SK-N-SH treated with all-trans-retinoic acid at 6 μM for 48 hours (cell line): ENCODE results near the gene EID2.

ENCODE experiments used
- ATAC-seq: fragments of 200-7000 bp; cut with Tn5 transposase; 3 replicates; pipeline ENCODE4 v1.9.1; 2020; ENCODE audit warnings: mild to moderate bottlenecking, moderate library complexity
- ARNTL ChIP-seq: fragments of 450-650 bp; formaldehyde crosslinking; IDR thresholded peaks from 2 replicates; pipeline ENCODE4 v1.5.0; 2020; ENCODE audit warnings: low read depth, mild to moderate bottlenecking, moderate library complexity, borderline replicate concordance
- BACH2 ChIP-seq: fragments of 250-450 bp; sonication (Bioruptor Pico); IDR thresholded peaks from 2 replicates; pipeline ENCODE4 v1.9.0; 2021; ENCODE audit warnings: mild to moderate bottlenecking, borderline replicate concordance
- CSDC2 ChIP-seq: fragments of 250-450 bp; sonication (Bioruptor Pico); IDR thresholded peaks from 2 replicates; pipeline ENCODE4 v1.5.0; 2020; ENCODE audit warnings: mild to moderate bottlenecking, moderate library complexity
- ESRRG ChIP-seq: fragments of 250-450 bp; sonication (Bioruptor Pico); IDR thresholded peaks from 2 replicates; pipeline ENCODE4 v1.6.1; 2021; ENCODE audit warnings: mild to moderate bottlenecking
- GLIS3 ChIP-seq: fragments of 250-450 bp; sonication (Bioruptor Pico); IDR thresholded peaks from 2 replicates; pipeline ENCODE4 v1.5.0; 2020; ENCODE audit warnings: mild to moderate bottlenecking, moderate library complexity
- ISL1 ChIP-seq: fragments of 250-450 bp; sonication (Bioruptor Pico); IDR thresholded peaks from 2 replicates; pipeline ENCODE4 v2.1.2; 2022; ENCODE audit warnings: mild to moderate bottlenecking, moderate library complexity
- OSR1 ChIP-seq: fragments of 250-450 bp; sonication (Bioruptor Pico); IDR thresholded peaks from 2 replicates; pipeline ENCODE4 v1.8.0; 2022; ENCODE audit warnings: moderate library complexity, mild to moderate bottlenecking, inconsistent platforms
- PPARA ChIP-seq: fragments of 250-450 bp; sonication (Bioruptor Pico); IDR thresholded peaks from 2 replicates; pipeline ENCODE4 v1.5.0; 2020; ENCODE audit warnings: mild to moderate bottlenecking, borderline replicate concordance
- RARB ChIP-seq: fragments of 250-450 bp; sonication (Bioruptor Pico); IDR thresholded peaks from 2 replicates; pipeline ENCODE4 v1.8.0; 2021; ENCODE audit warnings: mild to moderate bottlenecking, moderate library complexity
- SNAI2 ChIP-seq: fragments of 250-450 bp; sonication (Bioruptor Pico); IDR thresholded peaks from 2 replicates; pipeline ENCODE4 v1.5.0; 2020; ENCODE audit warnings: mild to moderate bottlenecking, moderate library complexity
- TCF4 ChIP-seq: fragments of 250-450 bp; sonication (Bioruptor Pico); IDR thresholded peaks from 2 replicates; pipeline ENCODE4 v1.8.0; 2021; ENCODE audit warnings: mild to moderate bottlenecking, moderate library complexity, borderline replicate concordance
- TOX ChIP-seq: fragments of 250-450 bp; sonication (Bioruptor Pico); IDR thresholded peaks from 2 replicates; pipeline ENCODE4 v1.8.0; 2021; ENCODE audit warnings: mild to moderate bottlenecking, moderate library complexity, borderline replicate concordance
- ZFP3 ChIP-seq: fragments of 250-450 bp; sonication (Bioruptor Pico); IDR thresholded peaks from 2 replicates; pipeline ENCODE4 v1.5.0; 2020; ENCODE audit warnings: mild to moderate bottlenecking, moderate library complexity
- ZFP30 ChIP-seq: fragments of 450-650 bp; formaldehyde crosslinking; IDR thresholded peaks from 2 replicates; pipeline ENCODE4 v1.5.0; 2022; ENCODE audit warnings: mild to moderate bottlenecking, moderate library complexity
- ZNF565 ChIP-seq: fragments of 450-650 bp; formaldehyde crosslinking; conservative IDR thresholded peaks from 2 replicates; pipeline ENCODE4 v1.5.0; 2020; ENCODE audit warnings: low read depth, mild to moderate bottlenecking, moderate library complexity
- ZNF70 ChIP-seq: fragments of 450-650 bp; formaldehyde crosslinking; IDR thresholded peaks from 2 replicates; pipeline ENCODE4 v1.5.0; 2020; ENCODE audit warnings: mild to moderate bottlenecking, moderate library complexity
- ZNF8 ChIP-seq: fragments of 450-650 bp; formaldehyde crosslinking; IDR thresholded peaks from 2 replicates; pipeline ENCODE4 v1.5.0; 2020; ENCODE audit warnings: mild to moderate bottlenecking, moderate library complexity
- TF ChIP-seq, protein P1 (sequence below): fragments of 250-450 bp; sonication (Bioruptor Pico); IDR thresholded peaks from 2 replicates; pipeline ENCODE4 v1.5.1; 2020; ENCODE audit warnings: low read depth, mild to moderate bottlenecking, moderate library complexity
- TF ChIP-seq, protein P2 (sequence below): fragments of 250-450 bp; sonication (Bioruptor Pico); IDR thresholded peaks from 2 replicates; pipeline ENCODE4 v1.8.0; 2021; ENCODE audit warnings: low read depth, mild to moderate bottlenecking, moderate library complexity, borderline replicate concordance
- TF ChIP-seq, protein P3 (sequence below): fragments of 250-450 bp; sonication (Bioruptor Pico); IDR thresholded peaks from 2 replicates; pipeline ENCODE4 v1.8.0; 2020; ENCODE audit warnings: mild to moderate bottlenecking, moderate library complexity, borderline replicate concordance
- TF ChIP-seq, protein P4 (sequence below): fragments of 250-450 bp; sonication (Bioruptor Pico); IDR thresholded peaks from 2 replicates; pipeline ENCODE4 v1.5.1; 2021; ENCODE audit warnings: mild to moderate bottlenecking, moderate library complexity

EID2 gene

DNA sequence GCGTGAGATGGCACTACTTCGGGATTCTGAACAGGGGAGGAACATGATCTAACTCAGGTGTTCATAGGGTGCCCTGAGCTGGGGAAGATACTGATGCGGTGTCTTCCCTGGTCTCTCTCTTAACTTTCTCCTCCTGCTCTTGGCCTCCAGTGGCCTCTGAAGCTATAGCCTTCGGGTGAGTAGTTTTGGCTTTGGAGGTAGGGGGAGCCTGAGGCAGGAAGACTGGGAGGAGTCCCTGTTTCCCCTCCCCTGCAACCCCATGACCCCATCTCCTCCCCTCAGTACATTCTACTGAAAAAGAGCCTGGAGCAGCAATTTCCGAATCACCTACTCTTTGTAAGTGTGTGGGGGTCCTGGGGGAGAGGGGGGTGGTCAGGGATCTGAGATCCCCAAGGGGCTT is 21.5 kb downstream of the EID2 start (continued):
- TF ChIP-seq, protein P1, sequence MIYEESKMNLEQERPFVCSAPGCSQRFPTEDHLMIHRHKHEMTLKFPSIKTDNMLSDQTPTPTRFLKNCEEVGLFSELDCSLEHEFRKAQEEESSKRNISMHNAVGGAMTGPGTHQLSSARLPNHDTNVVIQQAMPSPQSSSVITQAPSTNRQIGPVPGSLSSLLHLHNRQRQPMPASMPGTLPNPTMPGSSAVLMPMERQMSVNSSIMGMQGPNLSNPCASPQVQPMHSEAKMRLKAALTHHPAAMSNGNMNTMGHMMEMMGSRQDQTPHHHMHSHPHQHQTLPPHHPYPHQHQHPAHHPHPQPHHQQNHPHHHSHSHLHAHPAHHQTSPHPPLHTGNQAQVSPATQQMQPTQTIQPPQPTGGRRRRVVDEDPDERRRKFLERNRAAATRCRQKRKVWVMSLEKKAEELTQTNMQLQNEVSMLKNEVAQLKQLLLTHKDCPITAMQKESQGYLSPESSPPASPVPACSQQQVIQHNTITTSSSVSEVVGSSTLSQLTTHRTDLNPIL (CRISPR knock-in tag): no peak
- TF ChIP-seq ARNTL (CRISPR knock-in tag): no peak
- no peak for TF ChIP-seq TCF4 (CRISPR knock-in tag)
- TF ChIP-seq TOX (CRISPR knock-in tag): no peak
- TF ChIP-seq ISL1: no peak

DNA sequence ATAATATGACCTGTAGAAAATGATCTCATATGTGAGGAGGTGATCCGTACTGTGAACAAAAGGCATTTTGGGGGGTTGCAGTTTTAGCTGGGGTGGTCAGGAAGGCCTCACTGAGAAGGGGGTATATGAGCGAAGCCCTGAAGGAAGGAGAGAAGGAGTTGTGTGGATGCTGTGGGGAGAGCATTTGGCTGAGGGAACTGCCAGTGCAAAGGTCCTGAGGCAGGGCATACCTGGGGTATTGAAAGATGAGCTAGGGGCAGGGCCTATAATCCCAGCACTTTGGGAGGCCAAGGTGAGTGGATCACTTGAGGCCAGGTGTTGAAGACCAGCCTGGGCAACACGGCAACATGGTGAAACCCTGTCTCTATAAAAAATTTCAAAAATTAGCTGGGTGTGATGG is 22.5 kb downstream of the EID2 start:
- TF ChIP-seq CSDC2 (CRISPR knock-in tag): no peak
- no peak for TF ChIP-seq BACH2 (CRISPR knock-in tag)
- TF ChIP-seq, protein P1 (CRISPR knock-in tag): no peak
- TF ChIP-seq GLIS3 (CRISPR knock-in tag): no peak
- TF ChIP-seq, protein P2, sequence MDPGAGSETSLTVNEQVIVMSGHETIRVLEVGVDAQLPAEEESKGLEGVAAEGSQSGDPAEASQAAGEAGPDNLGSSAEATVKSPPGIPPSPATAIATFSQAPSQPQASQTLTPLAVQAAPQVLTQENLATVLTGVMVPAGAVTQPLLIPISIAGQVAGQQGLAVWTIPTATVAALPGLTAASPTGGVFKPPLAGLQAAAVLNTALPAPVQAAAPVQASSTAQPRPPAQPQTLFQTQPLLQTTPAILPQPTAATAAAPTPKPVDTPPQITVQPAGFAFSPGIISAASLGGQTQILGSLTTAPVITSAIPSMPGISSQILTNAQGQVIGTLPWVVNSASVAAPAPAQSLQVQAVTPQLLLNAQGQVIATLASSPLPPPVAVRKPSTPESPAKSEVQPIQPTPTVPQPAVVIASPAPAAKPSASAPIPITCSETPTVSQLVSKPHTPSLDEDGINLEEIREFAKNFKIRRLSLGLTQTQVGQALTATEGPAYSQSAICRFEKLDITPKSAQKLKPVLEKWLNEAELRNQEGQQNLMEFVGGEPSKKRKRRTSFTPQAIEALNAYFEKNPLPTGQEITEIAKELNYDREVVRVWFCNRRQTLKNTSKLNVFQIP (CRISPR knock-in tag): no peak
- TF ChIP-seq TOX (CRISPR knock-in tag): no peak
- no peak for TF ChIP-seq ESRRG (CRISPR knock-in tag)
- no peak for TF ChIP-seq ZFP30 (CRISPR knock-in tag)
- TF ChIP-seq, protein P3, sequence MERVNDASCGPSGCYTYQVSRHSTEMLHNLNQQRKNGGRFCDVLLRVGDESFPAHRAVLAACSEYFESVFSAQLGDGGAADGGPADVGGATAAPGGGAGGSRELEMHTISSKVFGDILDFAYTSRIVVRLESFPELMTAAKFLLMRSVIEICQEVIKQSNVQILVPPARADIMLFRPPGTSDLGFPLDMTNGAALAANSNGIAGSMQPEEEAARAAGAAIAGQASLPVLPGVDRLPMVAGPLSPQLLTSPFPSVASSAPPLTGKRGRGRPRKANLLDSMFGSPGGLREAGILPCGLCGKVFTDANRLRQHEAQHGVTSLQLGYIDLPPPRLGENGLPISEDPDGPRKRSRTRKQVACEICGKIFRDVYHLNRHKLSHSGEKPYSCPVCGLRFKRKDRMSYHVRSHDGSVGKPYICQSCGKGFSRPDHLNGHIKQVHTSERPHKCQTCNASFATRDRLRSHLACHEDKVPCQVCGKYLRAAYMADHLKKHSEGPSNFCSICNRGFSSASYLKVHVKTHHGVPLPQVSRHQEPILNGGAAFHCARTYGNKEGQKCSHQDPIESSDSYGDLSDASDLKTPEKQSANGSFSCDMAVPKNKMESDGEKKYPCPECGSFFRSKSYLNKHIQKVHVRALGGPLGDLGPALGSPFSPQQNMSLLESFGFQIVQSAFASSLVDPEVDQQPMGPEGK: no peak
- no peak for TF ChIP-seq ZFP3 (CRISPR knock-in tag)
- TF ChIP-seq ZNF8 (CRISPR knock-in tag): no peak
- no peak for TF ChIP-seq ZNF565 (CRISPR knock-in tag)
- TF ChIP-seq ZNF70 (CRISPR knock-in tag): no peak
- TF ChIP-seq OSR1 (CRISPR knock-in tag): no peak
- no peak for TF ChIP-seq RARB (CRISPR knock-in tag)
- TF ChIP-seq SNAI2 (CRISPR knock-in tag): no peak
- no peak for TF ChIP-seq ARNTL (CRISPR knock-in tag)
- no peak for TF ChIP-seq TCF4 (CRISPR knock-in tag)
- TF ChIP-seq, protein P4, sequence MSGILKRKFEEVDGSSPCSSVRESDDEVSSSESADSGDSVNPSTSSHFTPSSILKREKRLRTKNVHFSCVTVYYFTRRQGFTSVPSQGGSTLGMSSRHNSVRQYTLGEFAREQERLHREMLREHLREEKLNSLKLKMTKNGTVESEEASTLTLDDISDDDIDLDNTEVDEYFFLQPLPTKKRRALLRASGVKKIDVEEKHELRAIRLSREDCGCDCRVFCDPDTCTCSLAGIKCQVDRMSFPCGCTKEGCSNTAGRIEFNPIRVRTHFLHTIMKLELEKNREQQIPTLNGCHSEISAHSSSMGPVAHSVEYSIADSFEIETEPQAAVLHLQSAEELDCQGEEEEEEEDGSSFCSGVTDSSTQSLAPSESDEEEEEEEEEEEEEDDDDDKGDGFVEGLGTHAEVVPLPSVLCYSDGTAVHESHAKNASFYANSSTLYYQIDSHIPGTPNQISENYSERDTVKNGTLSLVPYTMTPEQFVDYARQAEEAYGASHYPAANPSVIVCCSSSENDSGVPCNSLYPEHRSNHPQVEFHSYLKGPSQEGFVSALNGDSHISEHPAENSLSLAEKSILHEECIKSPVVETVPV: no peak
- TF ChIP-seq, all 23 proteins: peak for 0
- no peak for ATAC-seq

DNA sequence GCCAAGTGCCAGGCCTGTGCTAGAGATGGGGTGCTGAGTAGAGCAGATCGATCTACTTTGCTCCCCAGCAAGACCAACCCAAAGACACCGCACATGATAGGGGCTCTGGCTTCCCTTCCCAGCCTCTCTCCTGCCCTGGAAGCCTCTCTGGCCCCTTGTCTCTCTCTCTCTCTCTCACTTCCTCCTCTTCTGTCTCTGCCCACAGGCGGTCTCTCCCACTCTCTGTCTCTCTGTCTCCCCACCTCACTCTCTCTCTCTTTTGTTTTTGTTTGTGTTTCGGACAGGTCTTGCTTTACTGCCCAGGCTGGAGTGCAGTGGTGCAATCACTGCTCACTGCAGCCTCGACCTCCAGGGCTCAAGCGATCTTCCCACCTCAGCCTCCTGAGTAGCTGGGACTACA is 23.7 kb downstream of the EID2 start:
- ATAC-seq: no peak
- TF ChIP-seq BACH2 (CRISPR knock-in tag) (no peak), ARNTL (CRISPR knock-in tag) (no peak), OSR1 (CRISPR knock-in tag) (no peak), TCF4 (CRISPR knock-in tag) (no peak), PPARA (no peak), GLIS3 (CRISPR knock-in tag) (no peak), SNAI2 (CRISPR knock-in tag) (no peak), ESRRG (CRISPR knock-in tag) (no peak), ZFP30 (CRISPR knock-in tag) (no peak)
- TF ChIP-seq, protein P1 (CRISPR knock-in tag): no peak
- TF ChIP-seq, protein P2 (CRISPR knock-in tag): no peak
- TF ChIP-seq, protein P3: no peak
